ENCODE results near the gene FAM13A.
"Not testable (repeated sequence)": the region's sequence is repeated elsewhere in the genome, so short reads cannot be mapped to it uniquely, and the experiment has no call there.

The FAM13A gene

DNA sequence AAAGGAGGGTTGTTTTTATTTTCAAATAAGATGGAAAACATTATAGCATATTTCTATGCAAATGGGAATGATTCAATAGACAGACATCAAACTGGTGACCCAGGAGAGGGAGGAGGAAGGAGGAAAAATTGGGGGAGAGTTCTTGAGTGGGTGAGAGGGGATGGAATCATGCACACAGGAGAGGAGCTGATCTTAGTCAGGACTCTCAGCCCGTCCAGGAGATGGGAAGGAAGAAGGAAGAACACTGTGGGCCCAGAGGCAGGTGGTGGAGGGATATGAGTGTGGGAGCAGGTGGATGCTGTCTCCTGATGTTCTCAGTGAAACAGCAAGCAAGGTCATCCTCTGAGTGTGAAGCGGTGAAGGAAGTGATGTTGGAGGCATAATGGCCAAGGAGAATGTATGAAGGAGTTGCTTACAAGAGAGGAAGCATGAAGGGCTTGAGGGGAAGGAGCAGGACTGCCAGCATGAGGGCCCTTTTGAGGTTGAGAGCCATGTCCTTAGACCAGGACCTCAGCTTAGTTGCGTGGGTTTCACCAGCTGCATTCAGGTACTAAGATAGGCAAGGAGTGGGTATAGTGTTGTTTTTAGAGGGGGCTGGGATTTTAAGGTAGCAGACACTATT is 197.7 kb downstream of the FAM13A start:
- TF ChIP-seq POLR2A (IDR thresholded peaks at IDR 0.05; ENCODE audit: extremely low read depth, insufficient read length) (no peak), MYC (IDR thresholded peaks at IDR 0.05; ENCODE audit: low read depth, low read length) (no peak)
- TF ChIP-seq, protein P1, sequence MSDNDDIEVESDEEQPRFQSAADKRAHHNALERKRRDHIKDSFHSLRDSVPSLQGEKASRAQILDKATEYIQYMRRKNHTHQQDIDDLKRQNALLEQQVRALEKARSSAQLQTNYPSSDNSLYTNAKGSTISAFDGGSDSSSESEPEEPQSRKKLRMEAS (IDR thresholded peaks at IDR 0.05; ENCODE audit: low read depth, low read length) = no peak
- TF ChIP-seq, protein P2, sequence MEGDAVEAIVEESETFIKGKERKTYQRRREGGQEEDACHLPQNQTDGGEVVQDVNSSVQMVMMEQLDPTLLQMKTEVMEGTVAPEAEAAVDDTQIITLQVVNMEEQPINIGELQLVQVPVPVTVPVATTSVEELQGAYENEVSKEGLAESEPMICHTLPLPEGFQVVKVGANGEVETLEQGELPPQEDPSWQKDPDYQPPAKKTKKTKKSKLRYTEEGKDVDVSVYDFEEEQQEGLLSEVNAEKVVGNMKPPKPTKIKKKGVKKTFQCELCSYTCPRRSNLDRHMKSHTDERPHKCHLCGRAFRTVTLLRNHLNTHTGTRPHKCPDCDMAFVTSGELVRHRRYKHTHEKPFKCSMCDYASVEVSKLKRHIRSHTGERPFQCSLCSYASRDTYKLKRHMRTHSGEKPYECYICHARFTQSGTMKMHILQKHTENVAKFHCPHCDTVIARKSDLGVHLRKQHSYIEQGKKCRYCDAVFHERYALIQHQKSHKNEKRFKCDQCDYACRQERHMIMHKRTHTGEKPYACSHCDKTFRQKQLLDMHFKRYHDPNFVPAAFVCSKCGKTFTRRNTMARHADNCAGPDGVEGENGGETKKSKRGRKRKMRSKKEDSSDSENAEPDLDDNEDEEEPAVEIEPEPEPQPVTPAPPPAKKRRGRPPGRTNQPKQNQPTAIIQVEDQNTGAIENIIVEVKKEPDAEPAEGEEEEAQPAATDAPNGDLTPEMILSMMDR (IDR thresholded peaks at IDR 0.05; ENCODE audit: low read depth, low read length) = no peak
- no peak for DNase-seq (ENCODE audit: low read depth)
- no peak overlapping the region for H3K4me3 ChIP-seq (ENCODE audit: low read depth, low read length)

DNA sequence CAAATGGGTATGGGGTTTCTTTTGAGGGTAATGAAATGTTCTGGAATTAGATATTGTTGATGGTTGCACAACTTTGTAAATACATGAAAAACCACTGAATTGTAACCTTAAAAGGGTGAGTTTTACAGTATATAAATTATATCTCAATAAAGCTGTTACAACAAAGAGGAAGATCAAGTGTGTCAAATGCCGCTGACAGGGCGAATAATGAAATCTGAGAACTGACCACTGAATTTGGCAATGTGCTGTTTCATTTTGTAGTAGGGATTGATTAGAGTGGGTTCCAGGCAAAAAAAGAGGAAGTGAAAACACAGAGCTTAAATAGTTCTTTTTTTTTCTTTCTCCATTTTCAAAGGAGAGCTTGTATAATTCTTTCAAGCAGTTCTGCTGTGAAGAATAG is 198.2 kb downstream of the FAM13A start:
- TF ChIP-seq, protein P1 (IDR thresholded peaks at IDR 0.05; ENCODE audit: low read depth, low read length) = no peak
- TF ChIP-seq MYC (IDR thresholded peaks at IDR 0.05; ENCODE audit: low read depth, low read length) (no peak), POLR2A (IDR thresholded peaks at IDR 0.05; ENCODE audit: extremely low read depth, insufficient read length) (no peak)
- TF ChIP-seq, protein P2 (IDR thresholded peaks at IDR 0.05; ENCODE audit: low read depth, low read length) = no peak
- peak; percentile 88 for DNase-seq (ENCODE audit: low read depth)
- H3K4me3 ChIP-seq (ENCODE audit: low read depth, low read length) = no peak overlapping the region

DNA sequence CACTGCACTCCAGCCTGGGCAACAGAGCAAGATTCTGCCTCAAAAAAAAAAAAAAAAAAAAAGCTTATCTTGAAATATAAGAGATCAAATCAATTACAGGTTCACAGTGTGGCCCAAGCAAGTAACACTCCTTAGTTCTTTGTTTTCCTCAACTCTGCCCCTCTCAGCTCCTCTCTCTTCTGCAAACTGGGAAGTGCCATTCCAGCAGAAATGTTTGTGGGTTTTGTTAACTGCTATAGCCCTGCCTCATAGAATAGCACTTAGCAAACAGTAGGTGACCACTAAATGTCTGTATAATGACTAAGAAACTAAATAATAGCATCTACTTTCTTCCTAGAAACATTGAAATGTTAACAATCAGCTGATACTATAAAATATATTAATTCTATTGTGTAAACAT is 199.4 kb downstream of the FAM13A start:
- H3K4me3 ChIP-seq (ENCODE audit: low read depth, low read length) = no peak overlapping the region
- TF ChIP-seq, protein P1 (IDR thresholded peaks at IDR 0.05; ENCODE audit: low read depth, low read length) = no peak
- TF ChIP-seq POLR2A (IDR thresholded peaks at IDR 0.05; ENCODE audit: extremely low read depth, insufficient read length) = no peak
- TF ChIP-seq MYC (IDR thresholded peaks at IDR 0.05; ENCODE audit: low read depth, low read length) = no peak
- TF ChIP-seq, protein P2 (IDR thresholded peaks at IDR 0.05; ENCODE audit: low read depth, low read length) = no peak
- DNase-seq (ENCODE audit: low read depth) = no peak

DNA sequence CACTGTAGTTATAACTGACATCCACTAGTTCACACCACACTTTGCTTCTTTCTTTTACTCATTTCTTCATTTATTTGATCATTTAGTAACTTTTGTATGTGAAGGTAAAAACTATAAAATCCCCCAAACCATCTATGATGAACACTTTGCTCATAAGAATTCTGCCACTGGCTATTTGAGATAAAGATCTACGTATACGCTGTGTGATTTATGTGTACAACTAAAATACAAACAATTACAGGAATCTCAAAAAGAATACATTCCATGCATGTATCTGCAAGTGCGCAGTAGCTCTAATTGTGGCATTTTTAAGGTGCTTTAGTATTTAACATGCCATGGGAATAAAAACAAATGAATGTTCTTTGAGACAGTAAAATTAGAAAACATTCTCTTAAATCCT is 202.5 kb downstream of the FAM13A start:
- no peak for DNase-seq (ENCODE audit: low read depth)
- TF ChIP-seq, protein P1 (IDR thresholded peaks at IDR 0.05; ENCODE audit: low read depth, low read length) = no peak
- TF ChIP-seq, protein P2 (IDR thresholded peaks at IDR 0.05; ENCODE audit: low read depth, low read length) = no peak
- TF ChIP-seq MYC (IDR thresholded peaks at IDR 0.05; ENCODE audit: low read depth, low read length) (no peak), POLR2A (IDR thresholded peaks at IDR 0.05; ENCODE audit: extremely low read depth, insufficient read length) (no peak)
- no peak overlapping the region for H3K4me3 ChIP-seq (ENCODE audit: low read depth, low read length)

DNA sequence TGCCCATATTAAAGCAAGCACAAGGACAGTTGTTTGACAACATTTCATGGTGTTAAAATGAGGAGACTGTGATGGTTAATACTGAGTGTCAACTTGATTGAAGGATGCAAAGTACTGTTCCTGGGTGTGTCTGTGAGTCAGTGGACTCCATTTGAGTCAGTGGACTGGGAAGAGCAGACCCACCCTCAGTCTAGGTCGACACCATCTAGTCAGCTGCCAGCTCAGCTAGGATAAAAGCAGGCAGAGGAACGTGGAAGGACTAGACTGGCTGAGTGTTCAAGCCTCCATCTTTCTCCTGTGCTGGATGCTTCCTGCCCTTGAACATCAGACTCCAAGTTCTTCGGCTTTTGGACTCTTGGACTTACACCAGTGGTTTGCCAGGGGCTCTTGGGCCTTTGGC is 203.4 kb downstream of the FAM13A start:
- not testable (repeated sequence) for H3K4me3 ChIP-seq (ENCODE audit: low read depth, low read length); DNase-seq (ENCODE audit: low read depth)

DNA sequence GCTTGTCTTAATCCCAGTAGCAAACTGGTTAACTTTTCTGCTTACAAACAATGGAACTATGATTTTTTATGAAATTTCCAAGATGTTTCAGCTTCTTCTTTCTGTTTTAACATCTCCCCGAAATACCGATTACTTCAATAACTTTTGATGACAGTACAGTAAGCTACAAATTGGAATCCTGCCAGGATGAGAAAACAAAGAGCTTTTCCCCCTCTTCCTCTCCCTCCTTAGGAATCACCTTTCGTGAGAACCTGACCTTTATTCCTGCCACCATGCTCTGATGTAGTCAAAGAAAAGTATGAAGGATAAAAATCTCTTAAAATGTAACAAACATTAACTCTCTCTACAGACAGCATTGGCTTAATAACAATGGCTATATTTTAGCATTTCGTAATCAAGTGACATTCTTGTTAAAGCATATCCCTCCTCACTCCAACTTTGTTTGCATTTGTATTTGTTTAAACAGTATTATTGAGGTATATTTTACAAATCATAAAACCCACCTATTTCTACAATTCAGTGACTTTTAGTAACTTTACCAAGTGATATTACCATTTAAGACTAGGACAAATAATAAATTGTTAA is 210.7 kb downstream of the FAM13A start:
- H3K4me3 ChIP-seq (ENCODE audit: low read depth, low read length) = no peak overlapping the region
- TF ChIP-seq MYC (IDR thresholded peaks at IDR 0.05; ENCODE audit: low read depth, low read length) (no peak), POLR2A (IDR thresholded peaks at IDR 0.05; ENCODE audit: extremely low read depth, insufficient read length) (no peak)
- TF ChIP-seq, protein P1 (IDR thresholded peaks at IDR 0.05; ENCODE audit: low read depth, low read length) = no peak
- TF ChIP-seq, protein P2 (IDR thresholded peaks at IDR 0.05; ENCODE audit: low read depth, low read length) = no peak

More for the DNA sequence above, 210.7 kb downstream of the FAM13A start:
- no peak for DNase-seq (ENCODE audit: low read depth)
